DND-41 (cell line): ENCODE results near the gene NRSN1.
"Not testable (repeated sequence)": the region's sequence is repeated elsewhere in the genome, so short reads cannot be mapped to it uniquely, and the experiment has no call there.

Experiments used
- ATAC-seq: fragments of 200-7000 bp; cut with Tn5 transposase; 3 replicates; pipeline ENCODE4 v1.9.1; 2021; ENCODE audit warnings: low read depth; ENCODE audit not compliant: insufficient read depth
- DNase-seq: peaks from one replicate; pipeline ENCODE4 v3.0.0-alpha.2; 2020
- H2AFZ ChIP-seq: 2 replicates; pipeline ENCODE4 v1.6.0; 2012; ENCODE audit warnings: low read depth, low read length
- H3K27ac ChIP-seq: 2 replicates; pipeline ENCODE4 v1.5.1; 2012; ENCODE audit warnings: low read length, inconsistent platforms
- H3K27me3 ChIP-seq: fragments of 200-600 bp; sonication (generic); 2 replicates; pipeline ENCODE4 v1.6.0; 2012; ENCODE audit warnings: low read length, mild to moderate bottlenecking, inconsistent platforms; ENCODE audit not compliant: insufficient read depth, poor library complexity
- H3K36me3 ChIP-seq: 2 replicates; pipeline ENCODE4 v1.5.1; 2012; ENCODE audit warnings: low read length, inconsistent platforms; ENCODE audit not compliant: insufficient read depth
- H3K4me1 ChIP-seq: 2 replicates; pipeline ENCODE4 v1.5.1; 2012; ENCODE audit warnings: mild to moderate bottlenecking, low read length; ENCODE audit not compliant: insufficient read depth
- H3K4me2 ChIP-seq: 2 replicates; pipeline ENCODE4 v1.6.0; 2012; ENCODE audit warnings: mild to moderate bottlenecking, moderate library complexity, low read length, inconsistent platforms; ENCODE audit not compliant: insufficient read depth
- H3K4me3 ChIP-seq, 2 experiments: fragments of 200-600 bp in 1 of 2; shearing (Covaris generic) in 1 of 2; 2 replicates each; pipeline ENCODE4 v1.5.1; 2012 to 2016; ENCODE audit warnings: inconsistent platforms in 2 of 2, low read length in 2 of 2, mild to moderate bottlenecking in 2 of 2, low read depth in 1 of 2, moderate library complexity in 1 of 2
- H3K79me2 ChIP-seq: 2 replicates; pipeline ENCODE4 v1.6.0; 2012; ENCODE audit warnings: low read length, inconsistent platforms; ENCODE audit not compliant: insufficient read depth
- H3K9ac ChIP-seq: 2 replicates; pipeline ENCODE4 v1.6.0; 2012; ENCODE audit warnings: low read depth, mild to moderate bottlenecking, inconsistent platforms, low read length, moderate library complexity
- H3K9me3 ChIP-seq: 2 replicates; pipeline ENCODE4 v1.5.1; 2012; ENCODE audit warnings: low read length, moderate library complexity, mild to moderate bottlenecking, inconsistent platforms; ENCODE audit not compliant: insufficient read depth, severe bottlenecking
- H4K20me1 ChIP-seq: 2 replicates; pipeline ENCODE4 v1.6.0; 2012; ENCODE audit warnings: low read length; ENCODE audit not compliant: insufficient read depth
- EZH2 ChIP-seq: IDR thresholded peaks from 3 replicates; pipeline ENCODE4 v1.6.1; 2012; ENCODE audit warnings: borderline replicate concordance, low read depth, mild to moderate bottlenecking, moderate library complexity, low read length, inconsistent platforms; ENCODE audit not compliant: severe bottlenecking
- TF ChIP-seq, protein P1 (sequence below): IDR thresholded peaks from 2 replicates; pipeline ENCODE4 v1.5.1; 2012; ENCODE audit warnings: borderline replicate concordance, low read length, moderate library complexity, mild to moderate bottlenecking; ENCODE audit not compliant: poor library complexity, severe bottlenecking; ENCODE audit errors: extremely low read depth

The NRSN1 gene

GRCh38 chr6:24131751-24132150, 5.7 kb downstream of the NRSN1 start:
- H3K9ac ChIP-seq: no peak overlapping the region
- H3K4me1 ChIP-seq: no peaks in the 10 kb centered on the region
- no peaks in the 10 kb centered on the region for H3K79me2 ChIP-seq
- no peak overlapping the region for H2AFZ ChIP-seq
- no peak overlapping the region for H3K4me3 ChIP-seq
- H3K27me3 ChIP-seq: no peaks in the 10 kb centered on the region
- H4K20me1 ChIP-seq: no peaks in the 10 kb centered on the region
- TF ChIP-seq EZH2: no peak
- TF ChIP-seq, protein P1, sequence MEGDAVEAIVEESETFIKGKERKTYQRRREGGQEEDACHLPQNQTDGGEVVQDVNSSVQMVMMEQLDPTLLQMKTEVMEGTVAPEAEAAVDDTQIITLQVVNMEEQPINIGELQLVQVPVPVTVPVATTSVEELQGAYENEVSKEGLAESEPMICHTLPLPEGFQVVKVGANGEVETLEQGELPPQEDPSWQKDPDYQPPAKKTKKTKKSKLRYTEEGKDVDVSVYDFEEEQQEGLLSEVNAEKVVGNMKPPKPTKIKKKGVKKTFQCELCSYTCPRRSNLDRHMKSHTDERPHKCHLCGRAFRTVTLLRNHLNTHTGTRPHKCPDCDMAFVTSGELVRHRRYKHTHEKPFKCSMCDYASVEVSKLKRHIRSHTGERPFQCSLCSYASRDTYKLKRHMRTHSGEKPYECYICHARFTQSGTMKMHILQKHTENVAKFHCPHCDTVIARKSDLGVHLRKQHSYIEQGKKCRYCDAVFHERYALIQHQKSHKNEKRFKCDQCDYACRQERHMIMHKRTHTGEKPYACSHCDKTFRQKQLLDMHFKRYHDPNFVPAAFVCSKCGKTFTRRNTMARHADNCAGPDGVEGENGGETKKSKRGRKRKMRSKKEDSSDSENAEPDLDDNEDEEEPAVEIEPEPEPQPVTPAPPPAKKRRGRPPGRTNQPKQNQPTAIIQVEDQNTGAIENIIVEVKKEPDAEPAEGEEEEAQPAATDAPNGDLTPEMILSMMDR: no peak
- H3K36me3 ChIP-seq: no peaks in the 10 kb centered on the region
- no peak overlapping the region for H3K4me2 ChIP-seq
- H3K9me3 ChIP-seq: no peaks in the 10 kb centered on the region
- ATAC-seq (no peak), DNase-seq (no peak)
- H3K27ac ChIP-seq: no peak overlapping the region

GRCh38 chr6:24139080-24139479, 13.1 kb downstream of the NRSN1 start:
- ATAC-seq: no peak
- Histone ChIP-seq H3K27me3 (no peaks in the 10 kb centered on the region), H2AFZ (no peak overlapping the region), H4K20me1 (no peaks in the 10 kb centered on the region), H3K9ac (no peak overlapping the region), H3K9me3 (no peaks in the 10 kb centered on the region), H3K79me2 (no peaks in the 10 kb centered on the region), H3K4me1 (no peaks in the 10 kb centered on the region), H3K36me3 (no peaks in the 10 kb centered on the region), H3K4me3 (no peak overlapping the region), H3K4me2 (no peak overlapping the region), H3K27ac (no peak overlapping the region)
- no peak for DNase-seq
- TF ChIP-seq, protein P1: no peak
- no peak for TF ChIP-seq EZH2

GRCh38 chr6:24139639-24140038, 13.6 kb downstream of the NRSN1 start:
- ATAC-seq (no peak), DNase-seq (no peak)
- Histone ChIP-seq H3K79me2 (no peaks in the 10 kb centered on the region), H3K4me1 (no peaks in the 10 kb centered on the region), H4K20me1 (no peaks in the 10 kb centered on the region), H3K4me3 (no peak overlapping the region), H3K27me3 (no peaks in the 10 kb centered on the region), H3K9me3 (no peaks in the 10 kb centered on the region), H2AFZ (no peak overlapping the region), H3K27ac (no peak overlapping the region), H3K9ac (no peak overlapping the region), H3K4me2 (no peak overlapping the region), H3K36me3 (no peaks in the 10 kb centered on the region)
- TF ChIP-seq, protein P1: no peak

DNA sequence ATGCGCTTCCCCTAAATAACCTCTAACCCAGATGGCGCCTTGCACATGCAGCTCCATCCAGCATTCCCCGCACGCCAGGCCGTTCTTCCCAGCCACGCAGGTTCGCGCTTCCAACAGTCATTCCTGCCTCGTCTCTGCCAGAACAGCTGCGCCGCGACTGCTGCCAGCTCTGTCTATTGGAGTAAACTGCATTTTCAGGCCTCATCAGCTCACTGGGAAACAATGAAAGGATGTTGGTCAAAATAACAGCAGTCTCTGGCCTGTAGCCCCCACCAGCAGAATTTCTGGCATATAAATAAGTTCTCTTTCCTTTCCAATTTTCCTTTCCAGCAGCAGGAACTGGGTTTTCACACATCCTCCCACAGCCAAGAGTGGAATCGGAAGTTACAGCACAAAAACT, 14.6 kb downstream of the NRSN1 start:
- no peaks in the 10 kb centered on the region for H3K27me3 ChIP-seq
- no peak overlapping the region for H3K27ac ChIP-seq
- no peak overlapping the region for H3K4me2 ChIP-seq
- H4K20me1 ChIP-seq: no peaks in the 10 kb centered on the region
- H3K9me3 ChIP-seq: no peaks in the 10 kb centered on the region
- TF ChIP-seq, protein P1: no peak
- TF ChIP-seq EZH2: no peak
- H3K4me1 ChIP-seq: no peaks in the 10 kb centered on the region
- ATAC-seq: no peak
- no peak overlapping the region for H2AFZ ChIP-seq
- H3K36me3 ChIP-seq: no peaks in the 10 kb centered on the region
- no peak overlapping the region for H3K4me3 ChIP-seq
- DNase-seq: no peak
- H3K9ac ChIP-seq: no peak overlapping the region
- no peaks in the 10 kb centered on the region for H3K79me2 ChIP-seq

DNA sequence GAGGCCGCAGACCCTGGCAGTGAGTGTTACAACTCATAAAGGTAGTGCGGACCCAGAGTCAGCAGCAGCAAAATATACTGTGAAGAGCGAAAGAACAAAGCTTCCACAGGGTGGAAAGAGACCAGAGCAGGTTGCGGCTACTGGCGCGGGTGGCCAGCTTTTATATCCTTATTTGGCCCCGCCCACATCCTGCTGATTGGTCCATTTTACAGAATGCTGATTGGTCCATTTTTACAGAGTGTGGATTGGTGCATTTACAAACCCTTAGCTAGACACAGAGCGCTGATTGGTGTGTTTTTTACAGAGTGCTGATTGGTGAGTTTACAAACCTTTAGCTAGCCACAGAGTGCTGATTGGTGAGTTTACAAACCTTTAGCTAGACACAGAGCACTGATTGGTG, 16.7 kb downstream of the NRSN1 start:
- not testable (repeated sequence) for H3K4me2 ChIP-seq, H3K79me2 ChIP-seq, DNase-seq, H2AFZ ChIP-seq, ATAC-seq, H3K27ac ChIP-seq, H3K9me3 ChIP-seq, H3K4me1 ChIP-seq, H3K36me3 ChIP-seq, H3K27me3 ChIP-seq, H3K9ac ChIP-seq, H4K20me1 ChIP-seq, H3K4me3 ChIP-seq
